Measurements from ENCODE around the gene BICRAL.
"Not testable (repeated sequence)": the region's sequence is repeated elsewhere in the genome, so short reads cannot be mapped to it uniquely, and the experiment has no call there.

Gene BICRAL

DNA sequence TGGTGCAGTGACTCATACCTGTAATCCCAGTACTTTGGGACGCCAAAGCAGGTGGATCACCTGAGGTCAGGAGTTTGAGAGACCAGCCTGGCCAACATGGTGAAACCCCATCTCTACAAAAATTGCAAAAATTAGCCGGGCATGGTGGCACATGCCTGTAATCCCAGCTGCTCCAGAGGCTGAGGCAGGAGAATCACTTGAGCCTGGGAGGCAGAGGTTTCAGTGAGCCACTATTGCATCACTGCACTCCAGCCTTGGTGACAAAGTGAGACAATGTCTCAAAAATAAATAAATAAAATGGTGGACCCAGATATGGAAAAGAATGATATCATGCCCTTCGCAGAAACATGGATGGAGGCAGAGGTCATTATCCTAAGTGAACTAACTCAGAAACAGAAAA is 15.8 kb downstream of the BICRAL start:
- DNase-seq, result not testable (repeated sequence)

DNA sequence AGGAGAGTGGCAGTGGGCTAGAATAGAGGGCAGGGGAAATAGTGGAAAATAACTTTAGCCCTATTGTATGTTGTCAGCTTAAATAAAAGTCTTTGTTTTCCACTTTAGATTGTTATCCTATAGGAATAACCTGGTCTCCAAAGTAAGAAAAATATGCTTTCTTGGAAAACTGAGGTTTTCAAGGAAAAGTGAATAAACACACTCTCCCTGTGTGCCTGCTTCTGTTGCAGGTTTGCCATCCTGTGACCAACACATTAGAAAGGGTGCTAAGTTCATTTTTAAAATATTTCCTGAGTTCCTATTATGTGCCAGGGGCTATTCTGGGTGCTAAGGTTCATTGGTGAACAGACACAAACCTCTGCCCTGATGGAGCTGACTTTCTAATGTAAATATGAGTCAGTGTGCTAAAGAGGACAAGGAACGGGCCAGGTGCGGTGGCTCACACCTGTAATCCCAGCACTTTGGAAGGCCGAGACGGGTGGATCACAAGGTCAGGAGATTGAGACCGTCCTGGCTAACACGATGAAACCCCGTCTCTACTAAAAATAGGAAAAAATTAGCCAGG is 23.5 kb downstream of the BICRAL start:
- DNase-seq, result no peak

DNA sequence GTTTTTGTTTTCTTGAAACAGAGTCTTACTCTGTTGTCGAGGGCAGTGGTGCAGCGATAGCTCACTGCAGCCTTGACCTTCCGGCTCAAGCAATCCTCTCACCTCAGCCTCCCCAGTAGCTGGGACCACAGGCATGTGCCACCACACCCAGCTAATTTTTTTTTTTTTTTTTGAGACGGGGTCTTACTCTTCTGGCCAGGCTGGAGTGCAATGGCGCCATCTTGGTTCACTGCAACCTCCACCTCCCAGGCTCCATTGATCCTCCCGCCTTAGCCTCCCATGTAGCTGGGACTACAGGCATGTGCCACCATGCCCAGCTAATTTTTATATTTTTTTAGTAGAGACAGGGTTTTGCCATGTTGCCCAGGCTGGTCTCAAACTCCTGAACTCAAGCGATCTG is 24.5 kb downstream of the BICRAL start:
- DNase-seq, result not testable (repeated sequence)

DNA sequence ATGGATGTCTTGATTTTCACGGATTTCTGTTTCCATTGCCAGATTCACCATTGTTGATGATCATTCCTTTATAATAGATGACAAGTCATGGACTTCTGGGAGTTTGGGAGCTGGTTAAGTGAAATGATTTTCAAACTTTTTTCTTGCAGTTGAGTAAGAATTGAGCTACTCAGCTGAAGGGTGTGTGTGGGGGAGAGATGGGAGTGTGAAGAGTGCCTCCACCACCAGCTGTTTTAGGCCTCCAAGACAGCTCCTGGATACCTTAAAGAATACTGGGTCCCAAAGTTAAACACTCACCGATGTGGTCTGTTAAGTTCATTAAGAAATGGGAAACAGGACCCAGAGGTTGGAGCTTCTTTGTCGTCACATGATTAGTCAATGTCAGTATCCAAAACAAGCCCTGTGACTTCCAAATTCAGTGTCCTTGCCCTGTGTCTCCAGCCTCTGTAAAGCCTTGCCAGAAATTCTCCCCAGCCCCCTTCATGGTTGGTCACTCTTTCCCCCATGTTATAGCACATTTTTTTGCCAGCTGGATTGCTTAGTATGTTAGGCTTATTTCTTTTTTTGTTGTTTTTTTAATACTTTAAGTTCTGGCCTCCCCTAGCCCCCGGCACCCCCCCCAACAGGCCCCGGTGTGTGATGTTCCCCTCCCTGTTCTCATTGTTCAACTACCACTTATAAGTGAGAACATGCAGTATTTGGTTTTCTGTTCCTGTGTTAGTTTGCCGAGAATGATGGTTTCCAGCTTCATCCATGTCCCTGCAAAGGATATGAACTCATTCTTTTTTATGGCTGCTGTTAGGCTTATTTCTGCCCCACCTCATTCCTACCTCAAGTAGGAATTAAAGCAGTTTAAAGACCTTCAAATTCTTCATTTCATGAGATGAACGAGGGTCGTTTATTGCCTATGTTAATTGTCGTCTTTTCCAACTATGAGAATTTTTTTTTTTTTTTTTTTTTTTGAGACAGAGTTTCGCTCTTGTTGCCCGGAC is 26.9 kb downstream of the BICRAL start:
- no peak for DNase-seq

DNA sequence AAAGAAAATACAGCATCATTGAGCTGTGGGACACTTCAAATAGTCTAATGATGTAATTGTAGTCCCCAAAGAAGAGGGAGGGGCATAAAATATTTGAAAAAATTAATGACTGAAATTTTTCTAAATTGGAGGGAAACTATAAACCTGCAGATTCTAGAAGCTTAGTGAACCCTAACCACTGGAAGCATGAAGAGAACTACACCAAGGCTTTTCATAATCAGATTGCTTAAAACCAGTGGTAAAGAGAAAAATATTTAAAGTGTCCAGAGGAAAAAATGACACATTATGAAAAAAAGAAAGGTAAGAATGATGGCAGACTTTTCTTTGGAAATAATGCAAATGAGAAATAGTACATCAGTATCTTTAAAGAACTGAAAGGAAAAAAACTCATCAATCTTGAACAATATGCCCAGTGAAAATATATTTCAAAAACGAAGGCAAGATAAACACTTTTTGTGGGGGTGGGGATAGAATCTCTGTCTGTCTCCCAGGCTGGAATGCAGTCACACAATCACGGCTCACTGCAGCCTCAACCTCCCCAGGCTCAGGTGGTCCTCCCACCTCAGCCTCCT is 31.3 kb downstream of the BICRAL start:
- no peak for DNase-seq

DNA sequence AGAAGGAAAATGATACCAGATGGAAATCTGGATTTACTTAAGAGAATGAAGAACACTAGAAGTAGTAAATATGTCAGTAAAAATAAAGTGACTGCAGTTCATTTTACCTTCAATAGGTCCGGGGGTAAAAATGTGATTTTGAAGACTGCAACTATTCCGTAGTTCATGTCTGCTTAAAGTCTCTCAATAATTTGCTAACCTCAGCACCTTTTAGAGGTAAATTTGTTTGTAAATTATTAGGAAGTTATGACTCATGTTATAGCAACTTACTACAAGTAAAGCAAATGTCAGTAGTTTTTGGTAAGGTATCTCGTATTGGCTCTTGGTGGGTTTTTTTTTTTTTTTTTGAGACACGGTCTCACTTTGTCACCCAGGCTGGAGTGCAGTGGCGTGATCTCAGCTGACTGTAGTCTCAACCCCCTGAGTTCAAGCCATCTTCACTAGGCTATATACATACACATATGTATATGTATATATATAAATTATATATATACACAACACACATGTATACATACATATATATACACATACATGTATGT is 32.1 kb downstream of the BICRAL start:
- DNase-seq, result no peak

DNA sequence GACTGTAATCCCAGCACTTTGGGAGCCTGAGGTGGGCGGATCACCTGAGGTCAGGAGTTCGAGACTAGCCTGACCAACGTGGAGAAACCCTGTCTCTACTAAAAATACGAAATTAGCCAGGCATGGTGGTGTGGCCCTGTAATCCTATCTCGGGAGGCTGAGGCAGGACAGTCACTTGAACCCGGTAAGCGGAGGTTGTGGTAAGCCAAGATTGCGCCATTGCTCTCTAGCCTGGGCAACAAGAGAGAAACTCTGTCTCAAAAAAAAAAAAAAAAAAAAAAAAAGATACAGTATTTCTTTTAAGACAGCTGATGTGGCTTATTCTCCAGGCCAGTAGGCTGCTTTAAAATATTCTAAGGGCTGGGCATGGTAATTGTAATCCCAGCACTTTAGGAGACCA is 33.9 kb downstream of the BICRAL start:
- DNase-seq, result not testable (repeated sequence)

DNA sequence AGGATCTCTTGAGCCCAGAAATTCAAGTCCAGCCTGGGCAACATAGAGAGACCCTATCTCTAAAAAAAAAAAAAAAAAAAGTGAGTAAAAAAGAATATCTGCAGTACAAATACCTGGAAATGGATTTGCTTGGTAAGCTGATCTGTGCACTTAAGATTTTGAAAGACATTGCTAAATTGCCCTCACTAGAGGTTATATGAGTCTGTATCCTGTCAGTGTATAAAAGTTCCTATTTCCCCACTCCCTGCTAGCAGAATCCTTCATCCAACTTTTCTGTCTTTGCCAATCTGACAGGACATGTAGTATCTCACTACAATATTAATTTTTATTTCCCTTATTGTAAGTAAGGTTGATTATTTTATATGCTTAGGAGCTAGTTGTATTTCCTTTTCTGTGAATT is 36.1 kb downstream of the BICRAL start:
- DNase-seq, result no peak

DNA sequence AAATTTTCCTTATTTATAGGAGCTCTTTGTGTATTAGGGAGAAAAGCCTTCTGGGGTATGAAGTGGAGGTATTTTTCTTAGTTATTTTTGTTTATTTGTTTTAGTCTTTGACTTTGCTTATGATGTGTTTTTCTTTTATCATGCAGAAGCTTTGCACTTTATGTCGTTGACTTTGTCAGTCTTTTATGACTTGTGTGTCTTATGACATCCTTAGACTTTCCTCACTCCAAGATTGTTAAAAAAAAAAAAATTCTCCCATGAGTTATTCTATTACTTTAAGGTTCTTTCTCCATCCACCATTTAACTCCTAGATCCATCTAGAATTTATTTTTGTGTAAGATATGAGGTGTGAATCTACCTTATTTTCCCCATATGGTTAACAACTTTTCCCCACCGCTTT is 36.6 kb downstream of the BICRAL start:
- DNase-seq, result no peak

DNA sequence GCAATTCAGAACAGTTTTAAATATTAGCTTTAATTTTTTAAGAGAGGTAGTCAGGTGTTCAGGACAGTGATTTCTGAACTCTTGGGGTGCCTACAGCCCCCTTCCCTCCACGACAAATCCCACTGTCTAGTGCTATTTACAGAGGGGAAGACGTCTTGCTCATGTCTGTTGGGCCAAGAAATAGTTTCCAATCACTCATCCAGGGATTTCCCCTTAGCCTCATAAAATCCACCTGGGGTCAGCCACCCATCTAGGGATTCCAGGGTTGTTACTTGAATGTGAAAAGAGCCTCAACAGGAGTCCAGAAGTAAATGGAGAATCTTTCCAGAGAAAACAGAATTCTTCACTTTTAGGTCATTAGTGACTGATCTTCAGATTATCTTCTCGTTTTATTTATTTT is 37.0 kb downstream of the BICRAL start:
- no peak for DNase-seq

DNA sequence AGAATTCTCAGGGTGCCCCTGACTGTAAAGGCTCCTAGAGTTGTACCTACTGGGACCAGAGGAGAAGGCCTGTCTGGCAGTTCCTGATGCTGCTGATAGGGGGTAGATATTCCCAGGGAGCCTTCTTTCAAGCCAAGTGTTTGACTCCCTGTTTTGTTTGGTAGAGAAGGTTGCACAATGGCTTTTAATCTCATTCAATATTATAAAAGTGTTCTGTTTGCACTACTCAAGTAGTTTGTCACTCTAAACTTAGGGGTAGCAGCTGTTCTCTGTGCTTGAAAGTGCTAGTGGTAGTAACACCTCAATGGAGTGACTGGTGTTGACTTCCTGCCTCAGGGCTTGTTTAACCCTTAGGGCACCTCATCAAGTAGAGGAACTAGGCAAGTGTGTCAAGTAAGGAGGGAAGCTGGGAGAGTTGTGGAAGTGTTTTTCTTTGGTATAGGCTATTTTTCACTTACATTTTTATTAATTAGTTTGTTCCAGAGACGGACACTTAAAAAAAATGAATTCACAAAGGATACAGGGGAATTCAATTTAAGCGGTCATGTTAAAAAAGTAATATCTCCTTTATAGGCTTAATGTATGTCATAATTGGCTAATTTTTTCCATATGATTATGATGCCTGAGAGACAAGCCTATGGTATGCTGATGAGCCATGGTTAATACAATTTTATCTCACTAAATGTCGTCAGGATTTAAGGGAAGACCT is 38.1 kb downstream of the BICRAL start:
- DNase-seq, result no peak

DNA sequence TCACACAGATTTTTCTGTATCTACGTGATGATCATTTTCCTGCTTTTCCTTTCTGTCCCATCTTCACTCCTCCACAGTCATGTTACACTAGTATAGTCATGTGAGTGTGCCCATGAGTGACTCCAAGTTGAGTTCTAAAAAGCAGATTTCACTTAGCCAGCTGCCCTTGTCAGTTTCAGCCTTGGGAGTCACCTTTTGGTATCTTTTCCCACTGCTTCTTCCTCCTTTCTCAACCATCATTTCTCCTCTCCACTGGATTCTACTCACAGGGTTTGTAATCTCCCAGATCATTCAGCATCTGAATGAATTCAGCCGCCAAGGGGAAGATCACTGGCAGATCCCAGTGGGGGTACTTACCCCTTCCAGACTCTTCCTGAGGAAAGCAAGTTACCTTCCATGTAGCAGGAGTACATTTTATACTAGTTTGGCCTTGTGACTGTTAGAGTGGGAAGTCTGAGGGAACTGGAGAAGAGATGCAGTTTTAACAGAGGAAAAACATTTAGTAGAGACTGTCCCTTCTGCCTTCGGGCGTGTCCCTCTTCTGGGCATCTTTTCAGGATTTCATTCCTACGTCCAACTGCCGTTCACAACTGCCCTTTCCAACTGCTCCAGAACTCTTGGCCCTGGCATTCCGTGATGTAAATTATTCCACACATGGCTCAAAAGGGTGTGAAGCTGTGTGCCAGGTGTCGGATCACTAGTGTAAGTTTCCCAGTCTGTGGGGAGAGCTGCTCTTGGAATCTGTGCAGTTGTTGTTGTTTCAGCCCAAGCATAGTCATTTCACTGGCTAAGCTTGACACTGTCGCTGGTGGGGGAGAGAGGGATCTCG is 38.9 kb downstream of the BICRAL start:
- DNase-seq, result no peak

DNA sequence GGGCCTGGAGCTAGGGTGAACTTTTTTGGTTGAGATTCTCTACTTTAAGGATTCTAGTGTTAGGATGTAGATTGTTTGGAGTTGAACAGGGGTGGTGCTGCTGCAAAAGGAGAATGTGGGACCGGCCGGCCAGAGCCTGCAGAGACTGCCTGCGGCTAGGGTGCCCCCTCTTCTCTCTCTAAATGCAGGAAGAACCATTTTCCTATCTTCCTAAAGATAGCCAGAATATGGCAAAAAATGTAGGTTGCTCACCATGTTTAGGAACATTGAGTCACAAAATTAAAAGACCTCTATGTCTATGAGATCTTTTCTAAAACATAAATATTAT is 39.5 kb downstream of the BICRAL start:
- DNase-seq, result no peak

DNA sequence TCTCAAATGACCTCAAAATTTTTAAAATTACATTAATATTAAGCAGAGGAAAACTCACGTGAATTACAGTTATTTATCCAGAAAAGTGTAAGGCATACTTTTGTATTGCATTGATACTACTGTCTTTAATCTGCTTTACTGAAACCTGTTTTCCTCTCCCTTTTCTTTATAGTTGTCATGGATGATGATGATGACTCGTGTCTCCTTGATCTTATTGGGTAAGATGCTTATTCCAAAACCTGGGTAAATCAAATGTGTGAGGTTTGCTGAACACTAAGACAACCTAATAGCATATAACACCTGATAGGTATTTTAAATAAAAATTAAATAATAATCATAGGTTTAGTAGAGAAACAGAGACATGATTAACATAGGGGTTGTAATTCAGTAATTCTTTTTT is 40.0 kb downstream of the BICRAL start:
- no peak for DNase-seq

DNA sequence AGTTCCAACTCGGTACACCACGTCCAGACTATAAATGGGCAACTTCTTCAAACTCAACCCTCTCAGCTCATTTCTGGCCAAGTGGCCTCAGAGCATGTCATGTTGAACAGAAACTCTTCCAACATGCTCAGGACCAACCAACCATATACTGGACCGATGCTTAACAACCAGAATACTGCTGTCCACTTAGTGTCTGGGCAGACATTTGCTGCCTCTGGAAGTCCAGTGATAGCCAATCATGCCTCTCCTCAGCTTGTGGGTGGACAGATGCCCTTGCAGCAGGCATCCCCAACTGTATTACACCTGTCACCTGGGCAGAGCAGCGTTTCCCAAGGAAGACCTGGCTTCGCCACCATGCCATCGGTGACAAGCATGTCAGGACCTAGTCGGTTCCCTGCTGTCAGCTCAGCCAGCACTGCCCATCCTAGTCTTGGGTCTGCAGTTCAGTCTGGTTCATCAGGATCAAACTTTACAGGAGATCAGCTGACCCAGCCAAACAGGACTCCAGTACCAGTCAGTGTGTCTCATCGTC is 47.8 kb downstream of the BICRAL start:
- DNase-seq, result no peak

DNA sequence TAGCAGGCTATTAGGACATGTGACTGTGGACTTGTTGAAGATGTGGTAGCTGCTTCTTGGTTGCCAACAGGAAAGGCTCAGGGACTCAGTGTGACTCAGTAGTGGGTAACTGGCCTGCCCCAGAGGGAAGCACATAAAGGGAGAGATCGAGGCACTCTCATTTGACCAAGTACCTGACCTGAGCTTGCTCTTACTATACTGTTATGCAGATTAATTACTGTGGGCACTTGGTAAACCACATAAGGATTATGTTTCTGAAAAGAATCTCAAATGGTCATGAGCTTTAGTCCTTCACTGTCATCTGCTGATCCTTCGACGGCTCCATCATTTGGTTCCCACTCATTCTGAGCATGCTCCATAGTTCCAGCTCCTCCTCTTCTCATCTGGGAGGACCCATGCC is 49.4 kb downstream of the BICRAL start:
- DNase-seq, result no peak

DNA sequence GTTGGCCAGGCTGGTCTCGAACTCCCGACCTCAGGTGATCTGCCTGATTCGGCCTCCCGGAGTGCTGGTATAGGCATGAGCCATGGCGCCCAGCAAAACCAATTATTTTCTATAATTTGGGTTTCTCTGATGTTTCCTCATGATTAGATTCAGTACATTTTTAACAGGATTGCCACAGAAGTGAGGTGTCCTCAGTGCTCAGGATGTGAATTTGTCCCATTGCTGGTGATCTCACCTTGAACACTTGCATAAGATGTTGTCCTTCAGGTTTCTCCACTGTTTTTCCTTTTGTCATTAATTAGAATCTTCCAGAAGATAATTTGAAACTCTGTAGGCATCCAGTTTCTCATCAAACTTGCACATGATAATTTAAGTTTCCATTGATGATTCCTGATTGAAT is 52.2 kb downstream of the BICRAL start:
- DNase-seq, result no peak

DNA sequence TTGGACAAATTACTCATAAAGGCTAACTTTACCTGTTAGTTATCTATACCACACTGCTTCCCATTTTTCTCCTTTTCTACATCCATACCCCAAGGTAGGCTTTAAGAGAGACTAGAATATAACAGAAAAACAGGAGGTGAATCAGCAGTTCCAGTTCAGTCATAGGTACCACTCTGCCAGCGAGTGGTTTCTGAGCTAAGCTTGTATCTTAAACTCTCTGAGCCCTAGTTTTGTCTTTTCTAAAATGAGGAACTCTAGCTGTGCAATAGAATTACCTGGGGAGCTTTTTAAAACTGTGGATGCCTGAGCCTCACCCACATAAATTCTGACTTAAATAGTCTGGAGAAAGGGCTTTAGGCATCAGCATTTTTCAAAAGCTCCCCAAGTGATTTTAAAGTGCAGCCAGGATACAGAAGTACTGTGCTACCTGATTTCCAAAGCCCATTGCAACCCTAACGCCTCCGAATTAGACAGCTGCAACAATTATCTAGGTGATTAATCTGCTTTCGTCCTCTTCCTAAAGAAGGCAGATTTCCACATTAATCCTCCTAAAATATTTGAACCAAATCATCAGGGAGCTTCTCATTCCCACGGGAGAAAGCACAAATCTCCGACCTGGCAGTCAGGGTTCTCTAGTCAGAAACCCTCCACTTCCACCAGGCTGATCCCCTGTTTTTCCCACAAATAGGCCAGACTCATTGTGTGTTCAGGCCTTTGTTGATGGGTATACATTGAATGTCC is 60.2 kb downstream of the BICRAL start:
- no peak for DNase-seq

DNA sequence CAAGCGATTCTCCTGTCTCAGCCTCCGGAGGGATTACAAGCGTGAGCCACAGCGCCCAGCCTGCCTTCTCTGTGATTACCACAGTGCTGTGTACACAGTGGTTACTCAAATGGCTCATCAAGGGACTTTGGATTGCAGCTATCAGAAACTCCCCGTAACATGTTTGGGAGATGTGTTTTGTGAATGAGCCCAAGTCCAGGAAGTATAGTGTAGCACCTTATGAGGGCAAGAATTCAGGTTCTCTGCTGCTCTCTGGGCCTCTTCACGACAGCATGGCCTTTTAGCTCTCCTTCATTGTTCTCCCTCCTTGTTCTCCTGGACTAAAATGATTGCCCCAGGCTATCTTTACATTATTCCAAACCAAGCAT is 63.5 kb downstream of the BICRAL start:
- DNase-seq, result no peak

DNA sequence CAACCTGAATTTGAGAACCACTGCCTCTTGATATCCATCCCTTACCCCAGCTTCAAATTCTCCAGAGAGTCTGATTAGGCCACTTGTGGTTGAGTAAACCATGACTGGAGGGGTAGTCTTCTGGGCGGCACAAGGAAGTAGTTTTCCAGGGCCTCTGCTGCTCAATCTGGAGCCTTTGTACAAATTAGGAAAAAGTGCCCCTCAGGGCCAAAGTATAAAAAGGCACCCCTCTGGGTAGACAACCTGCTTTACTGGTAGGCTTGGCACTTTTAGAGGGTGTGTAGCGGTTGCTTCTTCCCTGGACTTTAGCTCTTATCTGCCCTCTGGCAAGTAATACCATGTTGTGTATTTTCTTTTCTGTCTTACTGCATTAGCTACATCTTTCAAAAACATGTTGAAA is 64.7 kb downstream of the BICRAL start:
- DNase-seq, result no peak

DNA sequence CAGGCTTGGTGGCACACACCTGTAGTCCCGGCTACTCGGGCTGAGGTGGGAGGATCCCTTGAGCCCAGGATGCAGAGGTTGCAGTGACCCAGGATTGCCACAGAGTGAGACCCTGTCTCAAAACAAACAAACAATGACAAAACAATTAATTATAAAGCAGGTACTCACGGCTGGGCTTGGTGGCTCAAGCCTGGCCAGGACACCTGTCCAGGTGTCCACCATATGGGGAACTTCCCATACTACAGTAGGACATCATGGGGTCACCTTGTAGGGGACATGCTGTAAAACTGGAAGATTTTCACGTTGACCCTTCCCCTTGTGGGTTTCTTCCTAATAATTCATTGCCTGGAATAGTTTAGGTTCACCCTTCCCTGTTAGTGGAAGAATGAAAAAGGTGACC is 66.8 kb downstream of the BICRAL start:
- DNase-seq, result no peak

DNA sequence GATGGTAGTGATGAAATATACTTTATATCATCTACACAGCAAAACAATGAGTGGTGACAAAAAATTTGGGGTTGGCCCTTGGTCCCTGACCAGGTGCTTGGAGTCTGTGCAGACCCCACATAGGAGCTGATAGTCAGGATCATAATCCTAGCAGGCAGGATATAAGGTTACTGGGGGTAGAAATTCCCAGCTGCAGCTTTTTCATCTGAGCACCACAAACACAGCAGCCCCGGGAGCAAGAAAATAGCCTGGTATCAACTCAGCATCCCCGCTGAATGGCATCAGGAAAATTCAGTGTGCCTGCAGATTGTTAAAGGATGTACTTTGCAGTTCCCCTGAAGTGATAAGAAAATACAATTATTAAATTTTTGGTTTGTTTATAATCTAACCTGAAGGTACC is 69.7 kb downstream of the BICRAL start:
- DNase-seq, result no peak
